NCI-H748 treated with DMSO at 0.1 percent for 48 hours (cell line): Measurements from ENCODE around the gene PPP1R15A.
A peak's percentile ranks its signal among the peaks of the same experiment; 100 is the strongest.
"Not testable (repeated sequence)": the region's sequence is repeated elsewhere in the genome, so short reads cannot be mapped to it uniquely, and the experiment has no call there.

ENCODE experiments used
- DNase-seq: peaks from one replicate; lab custom pipeline; 2025; lab: John Stamatoyannopoulos, UW

Gene PPP1R15A

GRCh38 chr19:48881741-48882657 lies 9.8 kb downstream of the PPP1R15A start:
- DNase-seq: no peak

DNA sequence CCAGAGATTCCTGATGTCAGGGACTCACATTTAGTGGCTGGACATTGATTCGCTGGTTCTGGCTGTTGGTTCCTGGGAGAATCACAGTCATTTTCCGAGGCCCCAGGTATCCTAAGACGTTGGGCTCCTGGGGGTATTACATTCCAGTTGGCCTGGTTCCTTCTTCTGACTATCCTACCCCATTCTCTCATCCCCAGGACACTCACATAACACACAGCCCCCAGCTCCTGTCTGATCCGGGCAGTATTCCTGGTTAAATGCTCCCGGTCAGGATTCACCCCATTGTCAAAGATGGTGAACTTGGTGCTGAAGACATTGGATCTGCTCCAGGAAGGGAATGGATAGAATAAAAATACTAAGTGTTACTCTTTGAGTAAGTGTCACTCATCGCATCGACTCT lies 11.5 kb downstream of the PPP1R15A start:
- no peak for DNase-seq

- no peak for DNase-seq
Measured at GRCh38 chr19:48887861-48888612, 15.8 kb downstream of the PPP1R15A start.

GRCh38 chr19:48889496-48889895 lies 17.3 kb downstream of the PPP1R15A start:
- not testable (repeated sequence) for DNase-seq

DNA sequence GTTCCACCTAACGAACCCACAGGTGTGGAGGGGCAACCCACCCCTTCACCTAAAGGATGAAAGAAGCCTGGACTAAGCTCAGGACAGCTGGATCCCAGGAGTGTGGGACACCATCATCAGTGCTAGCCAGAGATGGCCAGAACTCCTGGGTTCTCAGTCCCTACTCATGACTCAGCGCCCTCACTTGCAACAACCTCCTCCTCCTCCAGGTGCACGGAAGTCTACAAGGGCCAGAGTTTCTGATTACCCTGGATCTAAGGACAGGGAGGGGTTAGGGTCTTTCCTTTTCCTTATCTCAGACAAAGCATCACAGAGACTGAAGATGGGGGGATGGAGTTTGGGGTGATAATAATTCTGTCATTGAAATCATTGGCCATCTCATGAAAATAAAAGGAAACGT lies 18.3 kb downstream of the PPP1R15A start:
- DNase-seq: no peak

GRCh38 chr19:48895226-48895625 lies 23.0 kb downstream of the PPP1R15A start:
- DNase-seq: no peak

- no peak for DNase-seq
Measured at GRCh38 chr19:48896191-48896720, 24.0 kb downstream of the PPP1R15A start.

- DNase-seq: no peak
Measured at GRCh38 chr19:48897181-48897580, 25.0 kb downstream of the PPP1R15A start.

GRCh38 chr19:48899386-48899749 lies 27.1 kb downstream of the PPP1R15A start:
- DNase-seq: not testable (repeated sequence)

DNA sequence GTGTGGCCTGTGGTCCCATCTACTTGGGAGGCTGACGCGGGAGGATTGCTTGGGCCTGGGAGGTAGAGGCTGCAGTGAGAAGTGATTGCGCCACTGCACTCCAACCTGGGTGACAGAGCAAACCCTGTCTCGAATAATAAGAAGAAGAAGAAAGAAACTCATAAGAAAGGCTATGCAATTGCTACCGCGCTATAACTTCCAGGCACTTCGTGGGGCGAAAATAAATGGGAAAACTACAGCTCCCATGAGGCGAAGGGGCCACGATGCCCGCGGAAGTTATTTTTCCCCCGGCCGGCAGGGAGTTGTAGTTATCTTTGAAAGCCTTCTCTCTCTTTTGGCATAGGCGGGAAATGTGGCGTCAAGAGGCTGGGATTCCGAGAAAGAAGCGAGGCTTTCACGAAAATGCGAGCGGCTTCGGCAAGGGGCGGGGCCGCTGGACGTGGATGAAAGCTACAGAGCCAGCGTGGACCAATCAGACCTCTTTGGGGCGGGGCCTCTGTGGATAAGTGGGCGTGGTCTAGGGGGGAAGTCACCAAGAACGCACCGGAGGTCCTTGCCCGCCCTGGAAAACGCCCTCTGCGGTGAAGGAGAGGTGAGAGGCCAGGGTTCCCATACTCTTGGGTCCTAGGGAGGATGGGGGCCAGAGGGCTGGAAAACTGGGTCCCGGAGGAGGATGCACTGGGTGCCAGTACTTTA lies 27.7 kb downstream of the PPP1R15A start, which contains the start of gene NUCB1:
NUCB1 (plus strand) TSS at position 532 of the 696 bp plus-strand sequence. CDS start 485 bp downstream, outside the sequence.
- DNase-seq: peak; percentile 99

DNA sequence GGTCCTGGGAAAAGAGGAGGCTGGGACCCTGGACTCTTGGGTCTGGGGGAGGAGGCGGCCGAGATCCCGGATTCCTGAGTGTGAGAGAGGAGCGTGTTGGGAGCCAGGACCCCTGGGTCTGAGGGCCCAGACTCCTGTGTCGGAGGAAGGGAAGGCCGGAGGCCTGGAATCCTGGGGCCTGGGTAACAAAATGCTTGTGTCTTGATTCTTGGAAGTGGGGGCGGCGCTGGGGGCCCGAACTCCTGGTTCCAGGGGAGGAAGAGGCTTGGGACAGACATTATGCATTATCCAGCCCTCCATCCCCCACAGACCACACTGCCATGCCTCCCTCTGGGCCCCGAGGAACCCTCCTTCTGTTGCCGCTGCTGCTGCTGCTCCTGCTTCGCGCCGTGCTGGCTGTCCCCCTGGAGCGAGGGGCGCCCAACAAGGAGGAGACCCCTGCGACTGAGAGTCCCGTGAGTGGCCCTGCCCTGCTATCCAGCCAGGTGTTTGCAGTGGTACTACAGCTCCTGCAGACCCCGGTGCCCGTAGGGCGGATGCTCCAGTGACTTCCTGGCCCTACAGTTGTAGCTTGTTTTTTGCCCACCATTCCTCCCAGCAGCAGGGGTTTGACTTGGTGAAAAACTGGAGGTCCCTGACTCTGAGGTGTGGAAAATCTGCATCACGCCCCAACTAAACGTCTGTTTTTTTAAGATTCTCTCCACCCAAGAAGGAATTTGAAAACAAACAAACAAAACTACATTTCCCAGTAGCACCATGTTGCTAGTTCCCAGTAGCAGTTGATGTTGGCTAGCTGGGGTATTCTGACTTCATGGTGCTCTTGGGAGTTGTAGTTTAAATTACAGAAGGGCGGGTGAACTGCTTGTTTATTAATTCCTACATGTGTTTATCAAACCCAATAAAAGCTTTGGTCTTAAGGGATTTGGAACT lies 28.5 kb downstream of the PPP1R15A start:
- no peak for DNase-seq

GRCh38 chr19:48902291-48902690 lies 30.1 kb downstream of the PPP1R15A start:
- not testable (repeated sequence) for DNase-seq

DNA sequence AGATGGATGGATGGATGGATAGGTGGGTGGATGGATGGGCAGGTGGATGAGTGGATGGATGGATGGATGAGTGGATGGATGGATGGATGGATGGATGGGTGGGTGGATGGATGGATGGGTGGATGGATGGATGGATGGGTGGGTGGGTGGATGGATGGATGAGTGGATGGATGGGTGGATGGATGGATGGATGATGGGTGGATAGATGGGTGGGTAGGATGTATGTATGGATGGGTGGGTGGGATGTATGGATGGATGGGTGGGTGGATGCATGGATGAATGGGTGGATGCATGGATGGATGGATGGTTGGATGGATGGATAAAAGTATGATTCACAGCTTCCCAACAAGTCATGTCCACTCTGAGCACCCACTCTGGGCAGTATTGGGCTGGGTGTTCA lies 31.6 kb downstream of the PPP1R15A start:
- DNase-seq: not testable (repeated sequence)

DNA sequence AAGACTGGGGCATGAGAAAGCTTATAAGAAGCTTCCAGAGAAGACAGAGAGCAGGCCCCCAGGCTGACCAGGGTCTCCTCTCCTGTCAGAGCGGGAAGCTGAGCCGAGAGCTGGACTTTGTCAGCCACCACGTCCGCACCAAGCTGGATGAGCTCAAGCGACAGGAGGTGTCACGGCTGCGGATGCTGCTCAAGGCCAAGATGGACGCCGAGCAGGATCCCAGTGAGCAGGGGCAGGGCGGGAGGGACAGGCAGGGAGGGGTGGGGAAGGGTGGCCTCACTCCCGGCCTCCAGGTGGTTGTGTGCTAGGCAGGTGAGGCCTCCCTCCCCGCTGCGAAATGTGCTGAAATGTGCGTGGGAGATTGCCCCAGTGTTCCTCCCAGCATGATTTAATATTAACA lies 33.4 kb downstream of the PPP1R15A start:
- no peak for DNase-seq

DNA sequence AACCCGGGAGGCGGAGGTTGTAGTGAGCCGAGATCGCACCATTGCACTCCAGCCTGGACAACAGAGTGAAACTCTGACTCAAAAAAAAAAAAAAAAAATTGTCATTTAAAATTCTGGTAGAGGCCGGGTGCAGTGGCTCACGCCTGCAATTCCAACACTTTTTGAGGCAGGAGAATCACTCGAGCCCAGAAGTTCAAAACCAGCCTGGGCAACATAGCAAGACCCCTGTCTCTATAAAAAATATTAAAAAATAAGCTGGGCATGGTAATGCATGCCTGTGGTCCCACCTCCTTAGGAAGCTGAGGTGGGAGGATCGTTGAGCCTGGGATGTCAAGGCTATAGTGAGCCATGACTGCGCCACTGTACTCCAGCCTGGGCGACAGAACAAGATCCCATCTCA lies 34.1 kb downstream of the PPP1R15A start:
- no peak for DNase-seq

- DNase-seq: no peak
Measured at GRCh38 chr19:48907671-48908070, 35.5 kb downstream of the PPP1R15A start.

DNA sequence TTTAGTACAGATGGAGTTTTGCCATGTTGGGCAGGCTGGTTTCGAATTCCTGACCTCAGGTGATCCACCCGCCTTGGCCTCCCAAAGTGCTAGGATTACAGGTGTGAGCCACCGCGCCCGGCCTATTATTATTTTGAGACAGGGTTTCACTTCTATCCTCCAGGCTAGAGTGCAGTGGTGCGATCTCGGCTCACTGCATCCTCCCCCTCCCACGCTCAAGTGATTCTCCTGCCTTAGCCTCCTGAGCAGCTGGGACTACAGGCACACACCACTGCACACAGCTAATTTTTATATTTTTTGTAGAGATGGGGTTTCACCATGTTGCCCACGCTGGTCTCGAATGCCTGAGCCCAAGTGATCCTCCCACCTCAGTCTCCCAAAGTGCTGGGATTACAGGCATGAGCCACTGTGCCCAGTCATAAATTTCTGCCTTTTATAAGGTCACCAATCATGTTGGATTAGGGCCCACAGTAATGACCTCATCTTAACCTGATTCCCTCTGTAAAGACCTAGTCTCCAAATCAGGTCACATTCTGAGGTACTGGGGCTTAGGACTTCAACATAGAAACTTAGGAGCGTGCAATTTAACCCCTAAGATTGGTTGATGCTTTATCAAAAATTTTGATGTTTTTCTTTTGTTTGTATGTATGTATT lies 37.3 kb downstream of the PPP1R15A start:
- not testable (repeated sequence) for DNase-seq

DNA sequence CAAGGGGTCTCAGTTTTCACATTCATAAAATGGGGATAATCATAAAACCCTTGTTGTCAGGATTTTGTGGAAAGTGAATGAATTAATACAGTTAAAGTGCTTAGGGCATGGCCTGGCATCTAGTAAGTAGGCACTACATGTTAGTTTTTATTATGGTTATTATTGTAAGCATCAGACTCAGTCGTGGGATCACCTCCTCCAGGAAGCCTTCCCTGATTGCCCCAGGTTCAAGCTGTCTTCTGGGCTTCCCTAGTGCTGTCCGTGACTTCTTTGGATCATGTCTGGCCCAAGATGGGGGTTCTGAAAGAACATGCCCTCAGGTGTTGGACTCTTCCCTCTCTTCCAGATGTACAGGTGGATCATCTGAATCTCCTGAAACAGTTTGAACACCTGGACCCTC lies 38.6 kb downstream of the PPP1R15A start:
- no peak for DNase-seq

DNA sequence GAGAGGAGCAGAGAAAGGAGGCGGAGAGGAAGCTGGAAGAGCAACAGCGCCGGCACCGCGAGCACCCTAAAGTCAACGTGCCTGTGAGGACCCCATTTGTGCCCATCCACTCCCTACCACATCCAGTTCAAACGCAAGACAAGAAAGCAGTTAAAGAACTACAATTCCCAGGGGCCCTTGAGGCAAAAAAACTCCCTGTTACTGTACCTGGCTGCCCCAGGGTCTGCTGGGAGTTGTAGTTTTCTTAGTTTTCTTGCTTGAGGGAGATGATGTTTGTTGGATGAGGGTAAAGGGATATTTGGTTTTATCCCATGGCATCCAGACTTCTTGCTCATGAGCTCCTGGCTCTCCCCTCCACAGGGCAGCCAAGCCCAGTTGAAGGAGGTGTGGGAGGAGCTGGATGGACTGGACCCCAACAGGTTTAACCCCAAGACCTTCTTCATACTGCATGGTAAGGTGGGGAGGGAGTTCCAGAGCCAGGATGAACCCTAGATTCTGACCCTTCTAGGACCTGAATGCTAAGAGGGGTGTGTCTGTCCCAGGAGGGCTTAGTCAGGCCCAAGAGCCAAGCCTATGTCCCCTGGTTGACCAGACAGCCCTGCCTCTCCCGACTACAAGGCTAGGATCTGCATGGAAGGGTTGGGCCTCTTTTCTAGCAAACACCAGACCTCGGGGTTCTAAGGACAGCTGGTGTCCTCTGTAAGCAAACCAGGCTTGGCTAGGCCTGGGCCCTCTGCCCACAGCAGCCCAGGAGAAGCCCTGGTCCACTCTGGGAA lies 41.1 kb downstream of the PPP1R15A start:
- no peak for DNase-seq

GRCh38 chr19:48914181-48914580 lies 42.0 kb downstream of the PPP1R15A start:
- no peak for DNase-seq
